CD14-positive monocyte (primary cell): ENCODE measurements around the gene ZNF700. TPM values are rescaled to one million over a fixed set of nuclear protein-coding genes. Genes with fewer than 3 reads are reported as not detected.

Source experiments
- DNase-seq, 3 donors: peaks; one replicate each; pipeline ENCODE4 v3.0.0-alpha.2; 2011 to 2022
- H2AFZ ChIP-seq: 2 replicates; pipeline ENCODE4 v1.6.0; 2012; ENCODE audit warnings: mild to moderate bottlenecking, low read depth, low read length, inconsistent platforms; ENCODE audit not compliant: insufficient read depth, poor library complexity, severe bottlenecking
- H3K27ac ChIP-seq, 2 donors: 1 replicate in 1 of 2; 2 replicates in 1 of 2; pipeline ENCODE4 v1.5.1; 2012 to 2013; ENCODE audit warnings: low read length in 2 of 2, control low read depth in 1 of 2, inconsistent platforms in 1 of 2, low read depth in 1 of 2, mild to moderate bottlenecking in 1 of 2
- H3K27me3 ChIP-seq, 2 donors: one replicate each; pipeline versions ENCODE4 v1.6.0 to v1.6.1; 2011 to 2013; ENCODE audit warnings: low read length in 2 of 2; ENCODE audit not compliant: control insufficient read depth in 2 of 2, insufficient read depth in 2 of 2
- H3K36me3 ChIP-seq, 2 donors: replicated peaks in 1 of 2; 1 replicate in 1 of 2; 2 replicates in 1 of 2; pipeline versions ENCODE4 v1.5.1 to v1.6.1; 2012 to 2013; ENCODE audit warnings: low read length in 2 of 2, control low read depth in 1 of 2, inconsistent platforms in 1 of 2, mild to moderate bottlenecking in 1 of 2; ENCODE audit not compliant: insufficient read depth in 2 of 2, control insufficient read depth in 1 of 2
- H3K4me1 ChIP-seq, 2 donors: 1 replicate in 1 of 2; 2 replicates in 1 of 2; pipeline versions ENCODE4 v1.5.1 to v1.6.1; 2012 to 2013; ENCODE audit warnings: low read length in 2 of 2, control low read depth in 1 of 2, inconsistent platforms in 1 of 2, mild to moderate bottlenecking in 1 of 2, moderate library complexity in 1 of 2; ENCODE audit not compliant: insufficient read depth in 2 of 2, control insufficient read depth in 1 of 2
- H3K4me2 ChIP-seq: replicated peaks from 2 replicates; pipeline ENCODE3; 2012; ENCODE audit warnings: low read length, moderate library complexity, mild to moderate bottlenecking; ENCODE audit not compliant: poor library complexity, severe bottlenecking; ENCODE audit errors: extremely low read depth
- H3K4me3 ChIP-seq, 3 experiments: fragments of 200-600 bp in 1 of 3; sonication (generic) in 1 of 3; replicated peaks in 1 of 3; 1 replicate in 2 of 3; 2 replicates in 1 of 3; pipeline ENCODE4 v1.5.1; 2011 to 2013; ENCODE audit warnings: low read length in 3 of 3, mild to moderate bottlenecking in 3 of 3, control low read depth in 2 of 3, low read depth in 2 of 3, inconsistent platforms in 1 of 3, moderate library complexity in 1 of 3
- H3K79me2 ChIP-seq: 2 replicates; pipeline ENCODE4 v1.6.0; 2012; ENCODE audit warnings: mild to moderate bottlenecking, control low read depth, inconsistent platforms, low read length, moderate library complexity; ENCODE audit not compliant: insufficient read depth
- H3K9ac ChIP-seq: 2 replicates; pipeline ENCODE4 v1.6.0; 2017; ENCODE audit warnings: low read length, mild to moderate bottlenecking; ENCODE audit not compliant: insufficient read depth, poor library complexity, severe bottlenecking
- H3K9me3 ChIP-seq, 2 donors: replicated peaks in 1 of 2; 1 replicate in 1 of 2; 2 replicates in 1 of 2; pipeline versions ENCODE4 v1.5.1 to v1.6.1; 2012 to 2013; ENCODE audit warnings: low read length in 2 of 2, control low read depth in 1 of 2; ENCODE audit not compliant: control insufficient read depth in 1 of 2, insufficient read depth in 1 of 2
- H4K20me1 ChIP-seq: 2 replicates; pipeline ENCODE4 v1.6.0; 2012; ENCODE audit warnings: mild to moderate bottlenecking, low read length, control low read depth, moderate library complexity; ENCODE audit not compliant: insufficient read depth
- H3K27ac Mint-ChIP-seq, 7 donors: one replicate each; pipeline ENCODE4 v1.8.0; 2020; ENCODE audit warnings: mild to moderate bottlenecking in 7 of 7, mixed read lengths in 7 of 7, moderate library complexity in 6 of 7, inconsistent platforms in 2 of 7
- H3K27me3 Mint-ChIP-seq, 3 donors: one replicate each; pipeline ENCODE4 v1.8.0; 2021 to 2022; ENCODE audit warnings: low read depth in 3 of 3, mild to moderate bottlenecking in 3 of 3, mixed read lengths in 3 of 3, moderate library complexity in 3 of 3, inconsistent platforms in 1 of 3
- H3K36me3 Mint-ChIP-seq, 2 donors: one replicate each; pipeline ENCODE4 v1.8.0; 2020; ENCODE audit warnings: mixed read lengths in 2 of 2, inconsistent platforms in 1 of 2, mild to moderate bottlenecking in 1 of 2
- H3K4me1 Mint-ChIP-seq: one replicate; pipeline ENCODE4 v1.8.0; 2020; ENCODE audit warnings: mild to moderate bottlenecking, mixed read lengths
- H3K4me3 Mint-ChIP-seq, 2 donors: one replicate each; pipeline ENCODE4 v1.8.0; 2020; ENCODE audit warnings: mild to moderate bottlenecking in 2 of 2, mixed read lengths in 2 of 2, moderate library complexity in 1 of 2
- H3K9me3 Mint-ChIP-seq, 7 donors: one replicate each; pipeline ENCODE4 v1.8.0; 2020 to 2022; ENCODE audit warnings: mixed read lengths in 7 of 7, mild to moderate bottlenecking in 6 of 7, moderate library complexity in 6 of 7, inconsistent platforms in 2 of 7
- WGBS: methylation state at CpG from one replicate; pipeline ENCODE4 v1.1.5; 2013; ENCODE audit warnings: missing lambda C conversion rate; ENCODE audit not compliant: insufficient coverage; 5-methylcytosine and 5-hydroxymethylcytosine counted together
- intact Hi-C, 2 donors: fragments of 100-400 bp; cut with micrococcal nuclease; formaldehyde crosslinking; loops; one replicate each; pipeline versions ENCODE4 v1.15.0 to v1.15.1; 2023
- polyA plus RNA-seq, 3 donors: library from polyadenylated mRNA; depleted of rRNA in 1 of 3; unstranded in 2 of 3; stranded (reverse) in 1 of 3; fragments of 300-500 nt in 2 of 3; fragments of >200 nt in 1 of 3; fragmentation: Illumina TruSeq in 2 of 3; gene quantifications; 1 replicate in 2 of 3; 2 replicates in 1 of 3; pipeline ENCODE4 v1.2.3, GENCODE V29; 2012 to 2021
- TF ChIP-seq, protein P1 (sequence below): fragments of 200-600 bp; IDR thresholded peaks from one replicate; pipeline ENCODE4 v1.8.0; 2022; ENCODE audit warnings: antibody characterized with exemption, mild to moderate bottlenecking

ZNF700 gene
- polyA plus RNA-seq, 3 donors: 1.1 to 18.3 (median 1.2) TPM

DNA sequence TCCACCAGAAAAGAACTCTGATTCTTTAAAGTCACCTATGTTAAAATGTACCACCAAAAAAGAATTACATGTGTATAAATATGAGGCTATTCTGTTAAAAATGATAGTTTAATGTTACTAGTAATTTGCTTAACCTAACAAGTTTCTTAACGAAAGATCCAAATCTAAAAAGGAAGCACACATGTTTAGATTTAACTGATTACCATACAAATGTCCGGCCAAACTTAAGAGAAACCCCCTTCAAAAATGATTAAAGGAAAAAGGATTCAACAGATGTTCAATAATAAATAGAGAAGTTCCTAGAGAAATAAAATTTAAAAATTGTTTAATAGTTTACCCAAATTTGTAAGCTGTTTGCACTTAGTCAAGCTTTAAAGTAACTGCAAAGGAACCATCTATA, 42.3 kb upstream of the ZNF700 start:
- intact Hi-C loops: loop anchor here in 1 of 2 donors (2.0 to 5.0 kb wide), 2 partner anchors 85 to 258 kb away; partner anchors contain the start of genes ZNF20 and ZNF491
- WGBS: no CpG with 5 or more reads among the region's 2 CpGs
- no peak overlapping the region for H3K27ac ChIP-seq

DNA sequence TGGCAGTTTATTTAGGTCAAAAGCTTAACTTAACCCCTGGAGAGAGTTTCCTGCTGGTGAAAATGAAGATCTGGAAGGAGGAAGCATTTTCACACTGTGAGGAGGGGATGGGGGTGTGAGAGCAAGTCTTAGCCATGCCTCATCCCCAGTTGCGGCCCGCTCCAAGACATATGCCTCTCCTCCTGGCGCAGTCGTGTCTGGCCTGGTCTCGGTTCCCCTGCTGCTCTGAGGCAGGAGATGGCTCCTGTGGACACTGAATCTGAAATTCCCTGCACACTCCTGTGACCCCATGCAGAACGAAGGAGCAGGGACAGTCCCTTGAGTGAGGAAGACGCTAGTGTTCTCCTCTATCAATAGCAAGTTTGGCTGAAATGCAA, 37.7 kb upstream of the ZNF700 start:
- Histone ChIP-seq H3K79me2 (peaks cover 21% of the 10 kb centered on the region), H3K36me3 (no peaks in the 10 kb centered on the region), H3K4me3 (peak overlapping the region; percentile 70 to 91 (median 90)), H3K4me1 (peaks cover 19 to 23% of the 10 kb centered on the region in 2 donors), H4K20me1 (no peaks in the 10 kb centered on the region), H3K27ac (peak overlapping the region; percentile 75 to 89), H3K9ac (peak overlapping the region; percentile 83), H3K9me3 (peaks cover 0 to 10% of the 10 kb centered on the region in 2 donors), H3K4me2 (peak overlapping the region; percentile 92), H2AFZ (peak overlapping the region; percentile 98), H3K27me3 (no peaks in the 10 kb centered on the region)
- Mint-ChIP-seq H3K4me1 (peaks cover 25% of the 10 kb centered on the region), H3K36me3 (peaks cover 3 to 14% of the 10 kb centered on the region in 2 donors), H3K27me3 (peaks cover 0 to 6% (median 0%) of the 10 kb centered on the region in 3 donors), H3K4me3 (peak overlapping the region; percentile 92 to 97), H3K27ac (peak overlapping the region in 4 of 7 donors; percentile 87 to 92 (median 88)), H3K9me3 (peaks cover 5 to 25% (median 18%) of the 10 kb centered on the region in 7 donors)
- WGBS: 10% methylated on average over 5 of the region's 7 CpGs
- peak in 2 of 3 donors; percentile 1 to 7 for DNase-seq
- TF ChIP-seq, protein P1, sequence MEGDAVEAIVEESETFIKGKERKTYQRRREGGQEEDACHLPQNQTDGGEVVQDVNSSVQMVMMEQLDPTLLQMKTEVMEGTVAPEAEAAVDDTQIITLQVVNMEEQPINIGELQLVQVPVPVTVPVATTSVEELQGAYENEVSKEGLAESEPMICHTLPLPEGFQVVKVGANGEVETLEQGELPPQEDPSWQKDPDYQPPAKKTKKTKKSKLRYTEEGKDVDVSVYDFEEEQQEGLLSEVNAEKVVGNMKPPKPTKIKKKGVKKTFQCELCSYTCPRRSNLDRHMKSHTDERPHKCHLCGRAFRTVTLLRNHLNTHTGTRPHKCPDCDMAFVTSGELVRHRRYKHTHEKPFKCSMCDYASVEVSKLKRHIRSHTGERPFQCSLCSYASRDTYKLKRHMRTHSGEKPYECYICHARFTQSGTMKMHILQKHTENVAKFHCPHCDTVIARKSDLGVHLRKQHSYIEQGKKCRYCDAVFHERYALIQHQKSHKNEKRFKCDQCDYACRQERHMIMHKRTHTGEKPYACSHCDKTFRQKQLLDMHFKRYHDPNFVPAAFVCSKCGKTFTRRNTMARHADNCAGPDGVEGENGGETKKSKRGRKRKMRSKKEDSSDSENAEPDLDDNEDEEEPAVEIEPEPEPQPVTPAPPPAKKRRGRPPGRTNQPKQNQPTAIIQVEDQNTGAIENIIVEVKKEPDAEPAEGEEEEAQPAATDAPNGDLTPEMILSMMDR: no peak
- intact Hi-C loops: no loop called here

More for the DNA sequence above, 42.3 kb upstream of the ZNF700 start:
- Histone ChIP-seq H4K20me1 (no peaks in the 10 kb centered on the region), H3K4me2 (no peak overlapping the region), H3K79me2 (no peaks in the 10 kb centered on the region), H3K36me3 (no peaks in the 10 kb centered on the region), H3K4me1 (peaks cover 8% of the 10 kb centered on the region in 2 donors), H3K27me3 (no peaks in the 10 kb centered on the region), H2AFZ (no peak overlapping the region), H3K4me3 (no peak overlapping the region), H3K9me3 (peaks cover 10 to 22% of the 10 kb centered on the region in 2 donors), H3K9ac (no peak overlapping the region)
- Mint-ChIP-seq H3K27me3 (peaks cover 2 to 9% (median 2%) of the 10 kb centered on the region in 3 donors), H3K4me3 (no peak overlapping the region), H3K36me3 (no peaks in the 10 kb centered on the region), H3K4me1 (peaks cover 9% of the 10 kb centered on the region), H3K27ac (no peak overlapping the region), H3K9me3 (peaks cover 17 to 38% (median 31%) of the 10 kb centered on the region in 7 donors)
- DNase-seq: no peak
- TF ChIP-seq, protein P1: no peak
